ENCODE measurements around the gene PES1. TPM values are rescaled to one million over a fixed set of nuclear protein-coding genes. Genes with fewer than 3 reads are reported as not detected.

Gene PES1
- total RNA-seq, 1 donor from 2014 or later = 115 TPM

GRCh38 chr22:30566125-30566524, 25.6 kb downstream of the PES1 start:
- Mint-ChIP-seq H3K27ac (ENCODE audit: unreplicated experiment) (no peak overlapping the region), H3K36me3 (ENCODE audit: low read depth) (no peaks in the 10 kb centered on the region), H3K4me3 (no peak overlapping the region), H3K9me3 (no peaks in the 10 kb centered on the region), H3K4me1 (peaks cover 6% of the 10 kb centered on the region), H3K27me3 (ENCODE audit: low read depth) (peaks cover 4% of the 10 kb centered on the region)
- DNase-seq (ENCODE audit: low read depth, low spot score) = no peak
- TF ChIP-seq, protein P1, sequence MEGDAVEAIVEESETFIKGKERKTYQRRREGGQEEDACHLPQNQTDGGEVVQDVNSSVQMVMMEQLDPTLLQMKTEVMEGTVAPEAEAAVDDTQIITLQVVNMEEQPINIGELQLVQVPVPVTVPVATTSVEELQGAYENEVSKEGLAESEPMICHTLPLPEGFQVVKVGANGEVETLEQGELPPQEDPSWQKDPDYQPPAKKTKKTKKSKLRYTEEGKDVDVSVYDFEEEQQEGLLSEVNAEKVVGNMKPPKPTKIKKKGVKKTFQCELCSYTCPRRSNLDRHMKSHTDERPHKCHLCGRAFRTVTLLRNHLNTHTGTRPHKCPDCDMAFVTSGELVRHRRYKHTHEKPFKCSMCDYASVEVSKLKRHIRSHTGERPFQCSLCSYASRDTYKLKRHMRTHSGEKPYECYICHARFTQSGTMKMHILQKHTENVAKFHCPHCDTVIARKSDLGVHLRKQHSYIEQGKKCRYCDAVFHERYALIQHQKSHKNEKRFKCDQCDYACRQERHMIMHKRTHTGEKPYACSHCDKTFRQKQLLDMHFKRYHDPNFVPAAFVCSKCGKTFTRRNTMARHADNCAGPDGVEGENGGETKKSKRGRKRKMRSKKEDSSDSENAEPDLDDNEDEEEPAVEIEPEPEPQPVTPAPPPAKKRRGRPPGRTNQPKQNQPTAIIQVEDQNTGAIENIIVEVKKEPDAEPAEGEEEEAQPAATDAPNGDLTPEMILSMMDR (conservative IDR thresholded peaks at IDR 0.05) = no peak

DNA sequence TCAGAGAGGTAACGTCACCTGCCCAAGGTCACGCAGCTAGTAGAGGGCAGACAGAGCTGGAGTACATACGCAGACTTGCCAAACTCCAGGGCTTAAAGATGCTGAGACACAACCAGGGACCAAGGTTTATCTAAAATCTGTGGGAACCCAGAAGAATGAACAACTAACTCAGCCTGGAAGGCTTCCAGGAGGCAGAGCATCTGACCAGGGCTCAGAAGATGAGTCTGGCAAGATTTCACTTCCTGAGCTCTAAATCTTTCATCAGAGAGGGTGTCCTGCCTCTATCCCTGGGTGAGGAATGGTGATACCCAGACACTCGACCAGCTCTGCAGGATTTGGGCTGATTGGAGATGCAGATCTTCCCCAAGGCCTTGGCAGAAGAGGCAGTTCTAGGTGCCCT, 26.4 kb downstream of the PES1 start:
- H3K9me3 Mint-ChIP-seq = no peaks in the 10 kb centered on the region
- peaks cover 6% of the 10 kb centered on the region for H3K4me1 Mint-ChIP-seq
- no peak overlapping the region for H3K27ac Mint-ChIP-seq (ENCODE audit: unreplicated experiment)
- no peak overlapping the region for H3K4me3 Mint-ChIP-seq
- no peak for DNase-seq (ENCODE audit: low read depth, low spot score)
- TF ChIP-seq, protein P1 (conservative IDR thresholded peaks at IDR 0.05) = no peak
- no peaks in the 10 kb centered on the region for H3K36me3 Mint-ChIP-seq (ENCODE audit: low read depth)
- peaks cover 4% of the 10 kb centered on the region for H3K27me3 Mint-ChIP-seq (ENCODE audit: low read depth)

GRCh38 chr22:30564761-30565119, 27.0 kb downstream of the PES1 start:
- H3K4me3 Mint-ChIP-seq = no peak overlapping the region
- H3K27me3 Mint-ChIP-seq (ENCODE audit: low read depth) = peaks cover 4% of the 10 kb centered on the region
- peaks cover 9% of the 10 kb centered on the region for H3K4me1 Mint-ChIP-seq
- no peak overlapping the region for H3K27ac Mint-ChIP-seq (ENCODE audit: unreplicated experiment)
- H3K36me3 Mint-ChIP-seq (ENCODE audit: low read depth) = no peaks in the 10 kb centered on the region
- no peaks in the 10 kb centered on the region for H3K9me3 Mint-ChIP-seq
- TF ChIP-seq, protein P1 (conservative IDR thresholded peaks at IDR 0.05) = no peak
- DNase-seq (ENCODE audit: low read depth, low spot score) = no peak

GRCh38 chr22:30564045-30564760, 27.5 kb downstream of the PES1 start:
- TF ChIP-seq, protein P1 (conservative IDR thresholded peaks at IDR 0.05) = no peak
- no peak overlapping the region for H3K4me3 Mint-ChIP-seq
- no peaks in the 10 kb centered on the region for H3K9me3 Mint-ChIP-seq
- peaks cover 11% of the 10 kb centered on the region for H3K4me1 Mint-ChIP-seq
- no peaks in the 10 kb centered on the region for H3K36me3 Mint-ChIP-seq (ENCODE audit: low read depth)
- peaks cover 2% of the 10 kb centered on the region for H3K27me3 Mint-ChIP-seq (ENCODE audit: low read depth)
- no peak overlapping the region for H3K27ac Mint-ChIP-seq (ENCODE audit: unreplicated experiment)
- DNase-seq (ENCODE audit: low read depth, low spot score) = no peak

DNA sequence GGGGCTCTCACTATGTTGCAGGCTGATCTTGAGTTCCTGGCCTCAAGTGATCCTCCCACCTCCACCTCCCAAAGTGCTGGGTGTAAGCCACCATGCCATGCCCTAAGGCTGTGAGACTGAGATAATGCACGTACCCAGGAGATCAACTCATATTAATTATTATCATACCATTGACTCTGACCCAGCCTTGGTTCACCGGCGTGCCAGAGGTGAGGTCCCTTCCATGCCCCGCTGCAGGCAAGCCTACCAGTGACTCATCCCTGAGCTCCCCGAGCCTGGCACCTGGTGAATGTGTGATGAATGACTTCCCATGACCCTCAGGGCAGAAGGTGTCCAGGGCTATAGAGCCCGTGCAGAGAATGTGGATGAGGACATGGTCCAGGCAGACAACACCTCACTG, 29.3 kb downstream of the PES1 start:
- no peaks in the 10 kb centered on the region for H3K9me3 Mint-ChIP-seq
- H3K4me3 Mint-ChIP-seq = no peak overlapping the region
- DNase-seq (ENCODE audit: low read depth, low spot score) = no peak
- no peak overlapping the region for H3K27ac Mint-ChIP-seq (ENCODE audit: unreplicated experiment)
- no peaks in the 10 kb centered on the region for H3K36me3 Mint-ChIP-seq (ENCODE audit: low read depth)
- no peaks in the 10 kb centered on the region for H3K27me3 Mint-ChIP-seq (ENCODE audit: low read depth)
- TF ChIP-seq, protein P1 (conservative IDR thresholded peaks at IDR 0.05) = no peak
- H3K4me1 Mint-ChIP-seq = peaks cover 5% of the 10 kb centered on the region

All from neural crest cell (in vitro differentiated cells).